H1 (cell line): ENCODE measurements around the gene TOMM22. TPM values are rescaled to one million over a fixed set of nuclear protein-coding genes. Genes with fewer than 3 reads are reported as not detected.

ENCODE experiments used
- BCL11A ChIP-seq, 2 experiments: IDR thresholded peaks; one replicate each; pipeline ENCODE4 v1.6.1; 2011; ENCODE audit warnings: low read depth in 2 of 2, low read length in 2 of 2, mild to moderate bottlenecking in 2 of 2
- KDM4A ChIP-seq: IDR thresholded peaks from one replicate; pipeline ENCODE4 v1.7.1; 2012; ENCODE audit warnings: low read depth, mild to moderate bottlenecking, moderate library complexity, low read length, inconsistent platforms; ENCODE audit not compliant: severe bottlenecking
- POLR2AphosphoS5 ChIP-seq: IDR thresholded peaks from 2 replicates; pipeline ENCODE4 v1.6.1; 2011; ENCODE audit warnings: low read depth, low read length
- POU5F1 ChIP-seq: IDR thresholded peaks from 2 replicates; pipeline ENCODE4 v1.6.1; 2011; ENCODE audit warnings: low read depth, mild to moderate bottlenecking, low read length, moderate library complexity
- RNF2 ChIP-seq: fragments of 200-900, 300-1000 bp; sonication (generic); IDR thresholded peaks from 2 replicates; pipeline ENCODE4 v1.7.1; 2016; ENCODE audit warnings: borderline replicate concordance, low read depth, mild to moderate bottlenecking, antibody characterized with exemption, low read length; ENCODE audit not compliant: poor library complexity, severe bottlenecking; ENCODE audit errors: missing control alignments
- SIX5 ChIP-seq: IDR thresholded peaks from 2 replicates; pipeline ENCODE4 v1.6.1; 2011; ENCODE audit warnings: mild to moderate bottlenecking, low read depth, low read length
- TBP ChIP-seq: IDR thresholded peaks from 2 replicates; pipeline ENCODE4 v1.6.1; 2011; ENCODE audit warnings: low read depth, low read length, improper control_type of control experiment
- polyA plus RNA-seq, 7 experiments: library from polyadenylated mRNA; depleted of rRNA in 3 of 7; stranded (reverse) in 5 of 7; unstranded in 2 of 7; fragments of >200 nt in 5 of 7; fragments of 200-250 nt in 2 of 7; gene quantifications; 1 replicate in 5 of 7; 2 replicates in 1 of 7; 4 replicates in 1 of 7; pipeline versions ENCODE4 v1.2.1 to v1.2.3, GENCODE V29; 2011 to 2013; ENCODE audit warnings: missing spikeins in 2 of 7, mixed read lengths in 2 of 7
- total RNA-seq: library from RNA; stranded (reverse); fragmentation: NEBNext Ultra II Directional; extraction: Animal tissue kit (Norgen Biotek cat#: 25700); gene quantifications from 2 replicates; pipeline ENCODE4 v1.2.1, GENCODE V29; 2021

The TOMM22 gene
- total and polyA plus RNA-seq, 2 of the 8 experiments (the other 6 are each of a cell fraction or from before 2014, with no cell fraction given), result 84.0 to 125 TPM

GRCh38 chr22:38675833-38676232 is 5.9 kb upstream of the TOMM22 start (continued):
- TF ChIP-seq SIX5 (no peak), POLR2AphosphoS5 (no peak), RNF2 (no peak), TBP (no peak), KDM4A (no peak), BCL11A (IDR thresholded peaks at IDR 0.05; ENCODE audit: low read depth in 2 of 2, low read length in 2 of 2) (no peak), POU5F1 (no peak)
